Large intestine (tissue), 3 donors: Measurements from ENCODE around the gene INHBC. TPM values are rescaled to one million over a fixed set of nuclear protein-coding genes. Genes with fewer than 3 reads are reported as not detected.
A peak's percentile ranks its signal among the peaks of the same experiment; 100 is the strongest.
"Not testable (repeated sequence)": the region's sequence is repeated elsewhere in the genome, so short reads cannot be mapped to it uniquely, and the experiment has no call there.

Experiments
- DNase-seq, 2 donors: peaks; one replicate each; pipeline versions ENCODE4 v3.0.0 to v3.0.0-alpha.2; 2013
- H3K27ac ChIP-seq: one replicate; pipeline ENCODE4 v1.5.1; 2013; ENCODE audit warnings: low read length
- H3K27me3 ChIP-seq: 2 replicates; pipeline ENCODE4 v1.6.1; 2013; ENCODE audit warnings: low read length; ENCODE audit not compliant: control insufficient read depth, insufficient read depth
- H3K36me3 ChIP-seq: 2 replicates; pipeline ENCODE4 v1.6.1; 2013; ENCODE audit warnings: low read length; ENCODE audit not compliant: control insufficient read depth, insufficient read depth
- H3K4me1 ChIP-seq: one replicate; pipeline ENCODE4 v1.6.1; 2013; ENCODE audit warnings: low read length; ENCODE audit not compliant: control insufficient read depth, insufficient read depth
- H3K4me3 ChIP-seq: one replicate; pipeline ENCODE4 v1.5.1; 2013; ENCODE audit warnings: low read length
- H3K9me3 ChIP-seq: one replicate; pipeline ENCODE4 v1.6.1; 2013; ENCODE audit warnings: mild to moderate bottlenecking, low read depth, low read length, moderate library complexity; ENCODE audit not compliant: control insufficient read depth
- WGBS: methylation state at CpG from one replicate; pipeline ENCODE4 v1.1.5; 2013; ENCODE audit warnings: low lambda C conversion rate; ENCODE audit not compliant: insufficient coverage; 5-methylcytosine and 5-hydroxymethylcytosine counted together
- polyA plus RNA-seq: library from polyadenylated mRNA; unstranded; fragments of 120-200 nt; gene quantifications from one replicate; pipeline ENCODE4 v1.2.1, GENCODE V29; 2013

Gene INHBC
- polyA plus RNA-seq, 1 donor: 0.40 TPM

- peaks cover 5% of the 10 kb centered on the region for H3K4me1 ChIP-seq
- no peaks in the 10 kb centered on the region for H3K9me3 ChIP-seq
- no peak for DNase-seq
- WGBS: no CpG with 5 or more reads among the region's 27 CpGs
- H3K27ac ChIP-seq: no peak overlapping the region
- peak overlapping the region; percentile 92 for H3K4me3 ChIP-seq
- peaks cover 23% of the 10 kb centered on the region for H3K36me3 ChIP-seq
- peaks cover 2% of the 10 kb centered on the region for H3K27me3 ChIP-seq
Measured at GRCh38 chr12:57487055-57487596, 52.5 kb downstream of the INHBC start.

GRCh38 chr12:57487597-57488401 is 53.2 kb downstream of the INHBC start, which contains the start of gene MARS1:
Gene MARS1, plus strand, starts transcription at chr12:57488068. Its CDS starts 23 bp downstream, at chr12:57488091.
- H3K9me3 ChIP-seq: no peaks in the 10 kb centered on the region
- H3K4me3 ChIP-seq: peak within 1 kb of the TSS; percentile 92
- peaks cover 27% of the 10 kb centered on the region for H3K36me3 ChIP-seq
- peaks cover 2% of the 10 kb centered on the region for H3K27me3 ChIP-seq
- peak within 1 kb of the TSS; percentile 30 for H3K27ac ChIP-seq
- peaks cover 5% of the 10 kb centered on the region for H3K4me1 ChIP-seq
- 0% methylated on average over 3 of the region's 47 CpGs for WGBS
- DNase-seq: peak; percentile 96 to 98

DNA sequence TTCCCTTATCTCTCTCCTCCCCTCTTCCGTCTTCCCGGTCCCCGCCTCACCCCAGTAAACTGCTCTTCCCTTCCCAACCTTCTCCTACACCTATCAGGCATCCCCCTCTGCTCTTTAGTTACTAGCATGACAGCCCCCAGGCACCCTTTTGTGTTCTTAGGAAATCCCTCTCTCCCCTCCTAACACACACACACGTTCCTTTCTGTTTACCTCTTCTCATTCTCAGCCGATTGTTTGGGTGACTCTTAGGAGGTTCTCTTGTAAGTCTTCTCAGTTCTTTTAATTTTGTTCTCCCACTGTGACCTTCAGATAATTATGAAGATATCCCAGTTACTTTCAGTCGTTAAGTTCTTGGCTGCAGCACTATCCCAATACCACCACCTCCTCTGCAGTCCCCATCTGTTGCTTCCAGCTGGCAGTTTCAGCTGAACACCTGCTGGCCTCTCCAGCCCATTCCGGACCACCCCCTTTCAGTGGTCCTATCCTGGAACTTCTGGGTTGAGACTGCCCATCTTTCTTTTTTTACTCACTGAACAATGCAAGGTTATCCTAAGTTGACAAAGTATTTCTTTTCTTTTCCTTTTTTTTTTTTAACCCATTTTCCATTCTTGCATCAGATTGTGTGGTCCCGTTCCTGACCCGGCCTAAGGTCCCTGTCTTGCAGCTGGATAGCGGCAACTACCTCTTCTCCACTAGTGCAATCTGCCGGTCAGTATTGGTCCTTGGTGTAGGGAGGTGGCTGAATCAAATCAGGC is 54.0 kb downstream of the INHBC start:
- 0% methylated on average over 5 of the region's 11 CpGs for WGBS
- DNase-seq: no peak

DNA sequence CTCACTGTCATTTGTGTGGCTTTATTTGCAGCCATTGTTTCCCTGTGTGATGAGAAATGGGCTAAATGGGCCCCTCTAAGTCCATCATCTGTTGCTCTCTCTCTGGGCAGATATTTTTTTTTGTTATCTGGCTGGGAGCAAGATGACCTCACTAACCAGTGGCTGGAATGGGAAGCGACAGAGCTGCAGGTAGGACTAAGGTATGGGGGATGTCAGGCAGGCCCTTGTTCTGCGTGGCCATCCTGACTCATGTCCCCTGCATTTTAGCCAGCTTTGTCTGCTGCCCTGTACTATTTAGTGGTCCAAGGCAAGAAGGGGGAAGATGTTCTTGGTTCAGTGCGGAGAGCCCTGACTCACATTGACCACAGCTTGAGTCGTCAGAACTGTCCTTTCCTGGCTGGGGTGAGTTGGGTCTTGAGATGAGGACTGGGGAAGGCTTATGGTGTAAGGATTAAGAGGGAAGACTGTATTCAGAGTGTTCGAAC is 54.6 kb downstream of the INHBC start:
- peak overlapping the region; percentile 92 for H3K4me3 ChIP-seq
- no peak for DNase-seq
- 100% methylated on average over 2 of the region's 5 CpGs for WGBS
- H3K9me3 ChIP-seq: no peaks in the 10 kb centered on the region
- peaks cover 29% of the 10 kb centered on the region for H3K36me3 ChIP-seq
- no peaks in the 10 kb centered on the region for H3K27me3 ChIP-seq
- no peak overlapping the region for H3K27ac ChIP-seq
- H3K4me1 ChIP-seq: peaks cover 5% of the 10 kb centered on the region

More for the DNA sequence above, 54.0 kb downstream of the INHBC start:
- H3K27ac ChIP-seq: no peak overlapping the region
- peaks cover 5% of the 10 kb centered on the region for H3K4me1 ChIP-seq
- H3K36me3 ChIP-seq: peaks cover 29% of the 10 kb centered on the region
- H3K4me3 ChIP-seq: peak overlapping the region; percentile 92
- H3K27me3 ChIP-seq: peaks cover under 1% of the 10 kb centered on the region
- no peaks in the 10 kb centered on the region for H3K9me3 ChIP-seq

DNA sequence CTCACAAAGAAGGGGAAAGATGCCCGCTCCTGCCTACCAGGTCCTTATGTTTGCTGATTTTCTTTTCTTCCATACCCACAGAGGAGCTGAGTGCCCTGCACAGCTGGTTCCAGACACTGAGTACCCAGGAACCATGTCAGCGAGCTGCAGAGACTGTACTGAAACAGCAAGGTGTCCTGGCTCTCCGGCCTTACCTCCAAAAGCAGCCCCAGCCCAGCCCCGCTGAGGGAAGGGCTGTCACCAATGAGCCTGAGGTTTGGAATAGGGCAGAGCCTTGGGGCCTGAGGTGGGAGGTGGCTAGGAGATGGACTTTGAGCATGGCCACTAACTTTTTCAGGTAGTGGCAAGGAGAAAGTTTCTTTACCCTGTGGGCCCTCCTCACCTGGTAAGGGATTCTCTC is 55.5 kb downstream of the INHBC start:
- peaks cover 29% of the 10 kb centered on the region for H3K36me3 ChIP-seq
- H3K4me1 ChIP-seq: peaks cover 5% of the 10 kb centered on the region
- DNase-seq: no peak
- no peak overlapping the region for H3K4me3 ChIP-seq
- H3K27me3 ChIP-seq: no peaks in the 10 kb centered on the region
- no CpG with 5 or more reads among the region's 4 CpGs for WGBS
- H3K9me3 ChIP-seq: no peaks in the 10 kb centered on the region
- H3K27ac ChIP-seq: no peak overlapping the region

DNA sequence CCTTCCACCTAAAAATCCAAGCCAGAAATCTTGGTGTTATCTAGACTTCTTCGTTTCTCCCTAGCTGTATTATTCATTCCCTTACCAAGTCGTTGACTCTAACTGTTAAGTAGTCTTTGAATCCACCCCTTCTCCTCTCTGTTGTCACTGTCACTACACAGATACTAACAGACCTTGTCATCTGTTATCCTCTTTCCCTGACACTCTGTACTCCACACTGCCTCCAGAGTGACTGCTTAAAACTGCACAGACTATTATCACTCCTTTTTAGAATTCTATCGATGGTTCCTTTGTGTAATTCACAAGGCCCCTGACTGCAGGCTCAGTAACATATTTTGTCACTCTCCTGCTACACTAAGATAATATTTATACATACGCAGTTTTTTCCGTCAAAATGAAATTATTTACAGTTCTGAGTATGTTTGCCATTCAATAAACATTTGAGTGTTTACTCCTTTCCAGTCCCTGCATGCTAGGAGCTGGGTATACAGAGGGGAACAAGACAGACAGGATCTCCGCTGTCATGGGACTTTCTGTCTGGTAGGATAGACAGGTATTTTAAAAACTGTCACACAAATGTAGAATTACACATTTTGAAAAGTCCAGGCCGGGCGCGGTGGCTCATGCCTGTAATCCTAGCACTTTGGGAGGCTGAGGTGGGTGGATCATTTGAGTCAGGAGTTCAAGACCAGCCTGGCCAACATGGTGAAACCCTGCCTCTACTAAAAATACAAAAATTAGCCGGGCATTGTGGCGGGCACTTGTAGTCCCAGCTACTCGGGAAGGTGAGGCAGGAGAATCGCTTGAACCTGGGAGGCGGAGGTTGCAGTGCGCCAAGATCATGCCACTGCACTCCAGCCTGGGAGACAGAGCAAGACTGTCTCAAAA is 57.1 kb downstream of the INHBC start:
- Histone ChIP-seq H3K36me3 (peaks cover 31% of the 10 kb centered on the region), H3K4me3 (no peak overlapping the region), H3K27ac (no peak overlapping the region), H3K9me3 (no peaks in the 10 kb centered on the region), H3K27me3 (no peaks in the 10 kb centered on the region), H3K4me1 (peaks cover 5% of the 10 kb centered on the region)
- no peak for DNase-seq
- 83% methylated on average over 1 of the region's 15 CpGs for WGBS

DNA sequence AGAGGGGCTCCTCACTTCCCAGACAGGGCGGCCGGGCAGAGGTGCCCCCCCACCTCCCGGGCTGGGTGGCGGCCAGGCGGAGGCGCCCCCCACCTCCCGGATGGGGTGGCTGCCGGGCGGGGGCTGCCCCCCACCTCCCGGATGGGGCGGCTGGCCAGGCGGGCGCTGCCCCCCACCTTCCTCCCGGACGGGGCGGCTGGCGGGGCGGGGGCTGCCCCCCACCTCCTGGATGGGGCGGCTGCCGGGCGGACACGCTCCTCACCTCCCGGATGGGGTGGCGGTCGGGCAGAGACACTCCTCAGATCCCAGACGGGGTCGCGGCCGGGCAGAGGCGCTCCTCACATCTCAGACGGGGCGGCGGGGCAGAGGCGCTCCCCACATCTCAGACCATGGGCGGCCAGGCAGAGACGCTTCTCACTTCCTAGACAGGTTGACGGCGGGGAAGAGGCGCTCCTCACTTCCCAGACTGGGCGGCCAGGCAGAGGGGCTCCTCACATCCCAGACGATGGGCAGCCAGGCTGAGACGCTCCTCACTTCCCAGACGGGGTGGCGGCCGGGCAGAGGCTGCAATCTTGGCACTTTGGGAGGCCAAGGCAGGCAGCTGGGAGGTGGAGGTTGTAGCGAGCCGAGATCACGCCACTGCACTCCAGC is 60.6 kb downstream of the INHBC start:
- not testable (repeated sequence) for H3K27me3 ChIP-seq, H3K4me1 ChIP-seq, H3K27ac ChIP-seq, H3K9me3 ChIP-seq, DNase-seq, H3K4me3 ChIP-seq
- WGBS: no CpG with 5 or more reads among the region's 48 CpGs
- peaks cover 47% of the 10 kb centered on the region for H3K36me3 ChIP-seq

DNA sequence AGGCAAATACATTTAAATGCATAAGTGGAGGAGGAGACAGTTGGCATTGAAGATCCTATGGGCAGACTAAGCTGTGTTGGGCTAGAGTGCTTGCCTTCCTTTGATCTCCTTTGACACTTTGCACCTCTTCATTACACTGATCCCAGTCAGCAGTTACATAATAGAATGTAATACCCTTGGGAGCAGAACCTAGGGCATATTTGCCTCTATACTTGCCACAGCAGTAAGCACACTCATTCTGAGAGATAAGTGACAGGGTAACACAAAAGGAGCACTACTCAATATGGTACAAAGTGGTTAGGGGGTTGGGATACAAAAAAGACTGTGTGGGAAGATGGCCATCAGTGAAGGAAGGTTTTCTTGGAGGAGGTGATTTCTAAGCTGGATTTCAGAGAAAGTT is 62.2 kb downstream of the INHBC start:
- Histone ChIP-seq H3K4me3 (no peak overlapping the region), H3K4me1 (no peaks in the 10 kb centered on the region), H3K9me3 (no peaks in the 10 kb centered on the region), H3K36me3 (peaks cover 45% of the 10 kb centered on the region), H3K27ac (no peak overlapping the region), H3K27me3 (no peaks in the 10 kb centered on the region)
- no peak for DNase-seq

DNA sequence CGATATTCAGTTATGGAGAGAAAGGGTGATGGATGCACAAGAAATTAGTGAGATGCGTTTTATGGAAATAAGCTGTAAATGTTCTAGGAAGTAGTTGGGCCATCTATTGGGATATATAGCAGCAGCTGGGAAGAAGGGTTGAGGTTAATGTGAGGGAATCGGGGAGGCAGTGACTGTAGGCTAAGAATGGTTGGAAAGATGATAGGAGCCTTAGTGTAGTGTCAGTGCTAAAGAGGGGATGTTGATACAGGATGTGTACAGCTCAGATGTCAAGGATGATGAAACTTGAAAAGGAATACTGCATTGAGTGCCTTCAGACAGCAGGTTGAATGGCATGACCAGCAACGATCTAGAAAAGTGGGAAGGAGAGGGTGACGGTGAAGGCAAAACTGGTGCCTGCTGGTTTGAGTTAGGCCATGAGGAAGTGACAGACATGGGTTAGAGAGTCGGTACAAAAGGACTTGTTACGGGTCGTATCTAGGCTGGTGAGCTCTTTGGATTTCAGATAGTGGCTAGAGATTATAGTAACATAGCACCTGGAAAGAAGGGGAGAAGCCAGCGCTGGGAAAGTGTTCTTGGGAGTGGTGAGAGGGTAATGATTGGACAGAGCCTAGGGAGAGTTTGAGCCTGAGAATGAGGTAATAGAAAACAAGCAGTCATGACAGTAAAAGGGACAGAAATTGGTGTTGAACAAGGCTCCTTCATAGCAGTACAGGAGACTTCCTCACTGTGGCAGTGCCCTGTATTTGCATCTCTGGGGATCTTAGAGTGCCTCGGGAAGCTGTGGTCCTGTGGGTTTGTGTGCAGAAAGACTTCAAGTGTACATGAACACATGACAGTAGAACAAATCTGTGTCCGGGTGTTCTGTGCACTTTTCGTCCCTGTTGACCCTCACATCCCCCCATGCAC is 62.9 kb downstream of the INHBC start:
- no peak for DNase-seq
- WGBS: 100% methylated on average over 4 of the region's 12 CpGs

More for the DNA sequence above, 62.9 kb downstream of the INHBC start:
- H3K9me3 ChIP-seq: no peaks in the 10 kb centered on the region
- no peaks in the 10 kb centered on the region for H3K27me3 ChIP-seq
- no peak overlapping the region for H3K4me3 ChIP-seq
- no peak overlapping the region for H3K27ac ChIP-seq
- peaks cover 49% of the 10 kb centered on the region for H3K36me3 ChIP-seq
- H3K4me1 ChIP-seq: no peaks in the 10 kb centered on the region
